Neural progenitor cell (in vitro differentiated cells): ENCODE data around the gene SLCO1B3.

Experiments used
- EZH2 ChIP-seq: fragments of 200-600 bp; sonication (generic); IDR thresholded peaks from 2 replicates; pipeline ENCODE4 v1.6.1; 2017; ENCODE audit warnings: antibody characterized with exemption, mild to moderate bottlenecking, moderate library complexity
- EZH2phosphoT487 ChIP-seq: fragments of 200-600 bp; sonication (generic); IDR thresholded peaks from 2 replicates; pipeline ENCODE4 v1.6.1; 2017; ENCODE audit warnings: antibody characterized with exemption
- TF ChIP-seq, protein P1 (sequence below): fragments of 200-600 bp; sonication (generic); IDR thresholded peaks from 2 replicates; pipeline ENCODE4 v1.5.1; 2017; ENCODE audit warnings: antibody characterized with exemption, mild to moderate bottlenecking

DNA sequence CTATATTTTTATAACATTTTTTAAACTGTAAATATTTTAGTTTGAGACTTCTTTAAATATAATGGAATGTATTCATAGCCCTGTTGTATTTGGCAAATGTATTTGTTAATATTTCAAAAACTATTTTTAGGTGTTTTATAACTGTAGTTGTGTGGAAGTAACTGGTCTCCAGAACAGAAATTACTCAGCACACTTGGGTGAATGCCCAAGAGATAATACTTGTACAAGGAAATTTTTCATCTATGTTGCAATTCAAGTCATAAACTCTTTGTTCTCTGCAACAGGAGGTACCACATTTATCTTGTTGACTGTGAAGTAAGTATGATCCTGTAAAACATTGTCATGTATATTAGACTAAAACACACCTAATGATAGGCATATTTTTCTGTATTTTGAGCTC is 72.8 kb downstream of the SLCO1B3 start:
- TF ChIP-seq, protein P1, sequence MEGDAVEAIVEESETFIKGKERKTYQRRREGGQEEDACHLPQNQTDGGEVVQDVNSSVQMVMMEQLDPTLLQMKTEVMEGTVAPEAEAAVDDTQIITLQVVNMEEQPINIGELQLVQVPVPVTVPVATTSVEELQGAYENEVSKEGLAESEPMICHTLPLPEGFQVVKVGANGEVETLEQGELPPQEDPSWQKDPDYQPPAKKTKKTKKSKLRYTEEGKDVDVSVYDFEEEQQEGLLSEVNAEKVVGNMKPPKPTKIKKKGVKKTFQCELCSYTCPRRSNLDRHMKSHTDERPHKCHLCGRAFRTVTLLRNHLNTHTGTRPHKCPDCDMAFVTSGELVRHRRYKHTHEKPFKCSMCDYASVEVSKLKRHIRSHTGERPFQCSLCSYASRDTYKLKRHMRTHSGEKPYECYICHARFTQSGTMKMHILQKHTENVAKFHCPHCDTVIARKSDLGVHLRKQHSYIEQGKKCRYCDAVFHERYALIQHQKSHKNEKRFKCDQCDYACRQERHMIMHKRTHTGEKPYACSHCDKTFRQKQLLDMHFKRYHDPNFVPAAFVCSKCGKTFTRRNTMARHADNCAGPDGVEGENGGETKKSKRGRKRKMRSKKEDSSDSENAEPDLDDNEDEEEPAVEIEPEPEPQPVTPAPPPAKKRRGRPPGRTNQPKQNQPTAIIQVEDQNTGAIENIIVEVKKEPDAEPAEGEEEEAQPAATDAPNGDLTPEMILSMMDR: no peak
- TF ChIP-seq EZH2 (no peak), EZH2phosphoT487 (no peak)
